ENCODE measurements around the gene CREB5. TPM values are rescaled to one million over a fixed set of nuclear protein-coding genes. Genes with fewer than 3 reads are reported as not detected.

Gene CREB5
- total RNA-seq, 1 experiment from 2014 or later, result 19.2 TPM

- intact Hi-C loops (cut with micrococcal nuclease; ENCODE audit: unreplicated experiment), result no loop called here
- no peak for DNase-seq
- TF ChIP-seq, protein P1, sequence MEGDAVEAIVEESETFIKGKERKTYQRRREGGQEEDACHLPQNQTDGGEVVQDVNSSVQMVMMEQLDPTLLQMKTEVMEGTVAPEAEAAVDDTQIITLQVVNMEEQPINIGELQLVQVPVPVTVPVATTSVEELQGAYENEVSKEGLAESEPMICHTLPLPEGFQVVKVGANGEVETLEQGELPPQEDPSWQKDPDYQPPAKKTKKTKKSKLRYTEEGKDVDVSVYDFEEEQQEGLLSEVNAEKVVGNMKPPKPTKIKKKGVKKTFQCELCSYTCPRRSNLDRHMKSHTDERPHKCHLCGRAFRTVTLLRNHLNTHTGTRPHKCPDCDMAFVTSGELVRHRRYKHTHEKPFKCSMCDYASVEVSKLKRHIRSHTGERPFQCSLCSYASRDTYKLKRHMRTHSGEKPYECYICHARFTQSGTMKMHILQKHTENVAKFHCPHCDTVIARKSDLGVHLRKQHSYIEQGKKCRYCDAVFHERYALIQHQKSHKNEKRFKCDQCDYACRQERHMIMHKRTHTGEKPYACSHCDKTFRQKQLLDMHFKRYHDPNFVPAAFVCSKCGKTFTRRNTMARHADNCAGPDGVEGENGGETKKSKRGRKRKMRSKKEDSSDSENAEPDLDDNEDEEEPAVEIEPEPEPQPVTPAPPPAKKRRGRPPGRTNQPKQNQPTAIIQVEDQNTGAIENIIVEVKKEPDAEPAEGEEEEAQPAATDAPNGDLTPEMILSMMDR (IDR thresholded peaks at IDR 0.05; ENCODE audit: unreplicated experiment), result no peak
- BruUV-seq (replicated peaks), result no TSS peak
- no peak overlapping the region for H3K27ac Mint-ChIP-seq (ENCODE audit: unreplicated experiment)
- no peaks in the 10 kb centered on the region for H3K27me3 Mint-ChIP-seq (ENCODE audit: unreplicated experiment)
- H3K4me3 Mint-ChIP-seq (ENCODE audit: low read depth, unreplicated experiment), result no peak overlapping the region
- no peaks in the 10 kb centered on the region for H3K36me3 Mint-ChIP-seq (ENCODE audit: insufficient read depth, unreplicated experiment)
- CTCF ChIA-PET, result no interaction called here
- no peaks in the 10 kb centered on the region for H3K9me3 Mint-ChIP-seq (ENCODE audit: low read depth, unreplicated experiment)
- peaks cover 9% of the 10 kb centered on the region for H3K4me1 Mint-ChIP-seq (ENCODE audit: low read depth, unreplicated experiment)
Observed at GRCh38 chr7:28731092-28731658, 318.9 kb downstream of the CREB5 start.

- intact Hi-C loops (cut with micrococcal nuclease; ENCODE audit: unreplicated experiment), result no loop called here
- peaks cover 9% of the 10 kb centered on the region for H3K4me1 Mint-ChIP-seq (ENCODE audit: low read depth, unreplicated experiment)
- H3K4me3 Mint-ChIP-seq (ENCODE audit: low read depth, unreplicated experiment), result no peak overlapping the region
- BruUV-seq (replicated peaks), result no TSS peak
- H3K9me3 Mint-ChIP-seq (ENCODE audit: low read depth, unreplicated experiment), result no peaks in the 10 kb centered on the region
- TF ChIP-seq, protein P1 (IDR thresholded peaks at IDR 0.05; ENCODE audit: unreplicated experiment), result no peak
- H3K27me3 Mint-ChIP-seq (ENCODE audit: unreplicated experiment), result no peaks in the 10 kb centered on the region
- no peaks in the 10 kb centered on the region for H3K36me3 Mint-ChIP-seq (ENCODE audit: insufficient read depth, unreplicated experiment)
- DNase-seq, result no peak
- CTCF ChIA-PET, result interaction anchor here (0.7 kb wide), 3 partner anchors 23 to 362 kb away, joined by 4 to 7 read pairs (median 6); no protein-coding TSS in a partner anchor
- no peak overlapping the region for H3K27ac Mint-ChIP-seq (ENCODE audit: unreplicated experiment)
Observed at GRCh38 chr7:28732071-28732869, 320.0 kb downstream of the CREB5 start.

GRCh38 chr7:28733035-28733434, 320.7 kb downstream of the CREB5 start:
- H3K4me1 Mint-ChIP-seq (ENCODE audit: low read depth, unreplicated experiment), result peaks cover 9% of the 10 kb centered on the region
- H3K27ac Mint-ChIP-seq (ENCODE audit: unreplicated experiment), result no peak overlapping the region
- CTCF ChIA-PET, result interaction anchor here (0.7 kb wide), 2 partner anchors 87 to 361 kb away, joined by 6 to 7 read pairs; no protein-coding TSS in a partner anchor
- H3K27me3 Mint-ChIP-seq (ENCODE audit: unreplicated experiment), result no peaks in the 10 kb centered on the region
- no TSS peak for BruUV-seq (replicated peaks)
- H3K36me3 Mint-ChIP-seq (ENCODE audit: insufficient read depth, unreplicated experiment), result no peaks in the 10 kb centered on the region
- intact Hi-C loops (cut with micrococcal nuclease; ENCODE audit: unreplicated experiment), result loop anchor here (1.0 kb wide), 1 partner anchor 15 kb away; no protein-coding TSS in a partner anchor
- H3K4me3 Mint-ChIP-seq (ENCODE audit: low read depth, unreplicated experiment), result no peak overlapping the region
- TF ChIP-seq, protein P1 (IDR thresholded peaks at IDR 0.05; ENCODE audit: unreplicated experiment), result no peak
- H3K9me3 Mint-ChIP-seq (ENCODE audit: low read depth, unreplicated experiment), result no peaks in the 10 kb centered on the region
- DNase-seq, result no peak

GRCh38 chr7:28738412-28738811, 326.1 kb downstream of the CREB5 start:
- intact Hi-C loops (cut with micrococcal nuclease; ENCODE audit: unreplicated experiment), result no loop called here
- TF ChIP-seq, protein P1 (IDR thresholded peaks at IDR 0.05; ENCODE audit: unreplicated experiment), result no peak
- Mint-ChIP-seq H3K27me3 (ENCODE audit: unreplicated experiment) (no peaks in the 10 kb centered on the region), H3K36me3 (ENCODE audit: insufficient read depth, unreplicated experiment) (no peaks in the 10 kb centered on the region), H3K27ac (ENCODE audit: unreplicated experiment) (no peak overlapping the region), H3K9me3 (ENCODE audit: low read depth, unreplicated experiment) (no peaks in the 10 kb centered on the region), H3K4me3 (ENCODE audit: low read depth, unreplicated experiment) (no peak overlapping the region), H3K4me1 (ENCODE audit: low read depth, unreplicated experiment) (peaks cover 15% of the 10 kb centered on the region)
- DNase-seq, result no peak
- no TSS peak for BruUV-seq (replicated peaks)
- CTCF ChIA-PET, result interaction anchor here (1.0 to 1.4 kb wide), 2 partner anchors 10 to 332 kb away, joined by 3 read pairs; no protein-coding TSS in a partner anchor

Data from Calu3 (cell line).